Vagina (tissue), 2 donors: ENCODE measurements around the gene ARID4B.

ENCODE experiments used
- CTCF ChIP-seq, 3 experiments: fragments of 450-650 bp in 2 of 3; fragments of 200-600 bp in 1 of 3; sonication (generic) in 1 of 3; IDR thresholded peaks; one replicate each; pipeline ENCODE4 v1.5.1; 2017 to 2019; ENCODE audit warnings: antibody characterized with exemption in 3 of 3, mild to moderate bottlenecking in 2 of 3, moderate library complexity in 2 of 3
- POLR2A ChIP-seq, 2 donors: fragments of 450-650 bp; IDR thresholded peaks; one replicate each; pipeline ENCODE4 v1.6.1; 2017; ENCODE audit warnings: antibody characterized with exemption in 2 of 2, mild to moderate bottlenecking in 2 of 2, moderate library complexity in 2 of 2
- POLR2AphosphoS5 ChIP-seq, 2 donors: sonication (generic); formaldehyde crosslinking; IDR thresholded peaks; one replicate each; pipeline ENCODE4 v1.9.0; 2017; ENCODE audit warnings: antibody characterized with exemption in 2 of 2, mild to moderate bottlenecking in 2 of 2, low read depth in 1 of 2; ENCODE audit not compliant: insufficient read depth in 1 of 2

GRCh38 chr1:235227414-235227813, 100.6 kb downstream of the ARID4B start:
- TF ChIP-seq POLR2A (IDR thresholded peaks at IDR 0.05) (no peak), CTCF (IDR thresholded peaks at IDR 0.05) (no peak), POLR2AphosphoS5 (IDR thresholded peaks at IDR 0.05; ENCODE audit: insufficient read depth in 1 of 2, low read depth in 1 of 2) (no peak)
